ENCODE data around the gene UBE2E1.
A peak's percentile ranks its signal among the peaks of the same experiment; 100 is the strongest.
"Not testable (repeated sequence)": the region's sequence is repeated elsewhere in the genome, so short reads cannot be mapped to it uniquely, and the experiment has no call there.

The UBE2E1 gene

DNA sequence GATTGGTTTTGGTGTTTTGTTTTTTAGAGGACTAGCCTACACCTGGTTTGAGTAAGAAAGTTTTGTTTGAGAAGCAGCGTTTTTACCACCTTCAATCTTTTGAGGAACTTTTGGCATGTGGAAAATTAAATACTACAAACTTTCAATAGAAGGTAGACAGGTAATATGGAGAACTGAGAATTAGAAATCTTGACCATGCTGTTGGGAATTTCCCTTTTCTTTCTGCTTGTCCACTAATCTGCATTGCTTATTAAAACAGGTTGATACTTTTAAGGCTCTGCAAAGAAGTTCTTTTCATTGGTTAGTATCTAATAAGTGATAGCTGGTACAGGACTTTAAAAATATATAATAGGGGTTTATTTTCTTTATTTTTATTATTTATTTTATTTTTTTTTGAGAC is 31.9 kb downstream of the UBE2E1 start:
- TF ChIP-seq, protein P1, sequence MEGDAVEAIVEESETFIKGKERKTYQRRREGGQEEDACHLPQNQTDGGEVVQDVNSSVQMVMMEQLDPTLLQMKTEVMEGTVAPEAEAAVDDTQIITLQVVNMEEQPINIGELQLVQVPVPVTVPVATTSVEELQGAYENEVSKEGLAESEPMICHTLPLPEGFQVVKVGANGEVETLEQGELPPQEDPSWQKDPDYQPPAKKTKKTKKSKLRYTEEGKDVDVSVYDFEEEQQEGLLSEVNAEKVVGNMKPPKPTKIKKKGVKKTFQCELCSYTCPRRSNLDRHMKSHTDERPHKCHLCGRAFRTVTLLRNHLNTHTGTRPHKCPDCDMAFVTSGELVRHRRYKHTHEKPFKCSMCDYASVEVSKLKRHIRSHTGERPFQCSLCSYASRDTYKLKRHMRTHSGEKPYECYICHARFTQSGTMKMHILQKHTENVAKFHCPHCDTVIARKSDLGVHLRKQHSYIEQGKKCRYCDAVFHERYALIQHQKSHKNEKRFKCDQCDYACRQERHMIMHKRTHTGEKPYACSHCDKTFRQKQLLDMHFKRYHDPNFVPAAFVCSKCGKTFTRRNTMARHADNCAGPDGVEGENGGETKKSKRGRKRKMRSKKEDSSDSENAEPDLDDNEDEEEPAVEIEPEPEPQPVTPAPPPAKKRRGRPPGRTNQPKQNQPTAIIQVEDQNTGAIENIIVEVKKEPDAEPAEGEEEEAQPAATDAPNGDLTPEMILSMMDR (IDR thresholded peaks at IDR 0.05; ENCODE audit: low read depth, low read length), result no peak

DNA sequence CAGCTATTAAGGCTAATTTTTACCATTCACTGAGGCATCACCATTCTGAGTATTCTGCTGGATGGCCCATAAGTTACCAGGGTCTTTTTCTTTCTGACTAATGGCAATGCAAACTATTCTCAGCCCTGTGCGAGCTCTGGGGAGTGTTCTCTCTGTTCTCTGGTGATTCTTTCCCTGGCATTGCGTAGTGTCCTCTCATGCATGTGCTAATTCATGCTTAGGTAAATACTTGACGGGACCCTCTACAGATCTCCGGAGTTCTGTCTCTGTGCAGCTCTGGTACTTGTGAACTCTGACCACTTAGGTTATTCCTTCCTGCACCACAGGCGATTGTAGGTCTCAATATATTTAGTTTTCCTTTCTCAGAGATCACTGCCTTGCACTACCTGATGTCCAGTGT is 34.8 kb downstream of the UBE2E1 start:
- DNase-seq (ENCODE audit: low read depth in 2 of 2), result no peak
- TF ChIP-seq, protein P1 (IDR thresholded peaks at IDR 0.05; ENCODE audit: low read depth, low read length), result no peak
- no peak overlapping the region for H3K4me3 ChIP-seq (replicated peaks in 1 of 2; ENCODE audit: low read depth in 2 of 2, low read length in 2 of 2)

More for the DNA sequence above, 31.9 kb downstream of the UBE2E1 start:
- no peak for DNase-seq (ENCODE audit: low read depth in 2 of 2)
- H3K4me3 ChIP-seq (replicated peaks in 1 of 2; ENCODE audit: low read depth in 2 of 2, low read length in 2 of 2), result no peak overlapping the region

DNA sequence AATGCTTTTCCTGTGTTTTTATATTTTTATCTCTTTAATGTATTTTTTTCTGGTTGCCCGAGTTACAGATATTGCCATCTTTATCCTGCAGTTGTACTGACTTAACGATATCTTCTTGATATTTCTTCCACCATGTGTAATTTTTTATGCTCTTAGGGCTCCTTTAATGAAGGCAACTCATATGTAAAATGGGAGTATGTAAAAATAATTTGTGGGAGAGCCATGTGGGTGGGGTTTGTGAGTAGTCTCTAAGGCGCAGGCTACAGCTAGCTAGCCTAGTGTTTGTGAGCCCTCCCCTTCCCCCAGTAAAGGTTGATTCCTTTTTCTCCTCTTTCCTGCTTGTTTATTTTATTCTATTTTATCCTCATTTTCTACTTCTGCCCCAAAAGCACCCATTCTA is 38.1 kb downstream of the UBE2E1 start:
- DNase-seq (ENCODE audit: low read depth in 2 of 2), result no peak
- TF ChIP-seq, protein P1 (IDR thresholded peaks at IDR 0.05; ENCODE audit: low read depth, low read length), result no peak
- no peak overlapping the region for H3K4me3 ChIP-seq (replicated peaks in 1 of 2; ENCODE audit: low read depth in 2 of 2, low read length in 2 of 2)

DNA sequence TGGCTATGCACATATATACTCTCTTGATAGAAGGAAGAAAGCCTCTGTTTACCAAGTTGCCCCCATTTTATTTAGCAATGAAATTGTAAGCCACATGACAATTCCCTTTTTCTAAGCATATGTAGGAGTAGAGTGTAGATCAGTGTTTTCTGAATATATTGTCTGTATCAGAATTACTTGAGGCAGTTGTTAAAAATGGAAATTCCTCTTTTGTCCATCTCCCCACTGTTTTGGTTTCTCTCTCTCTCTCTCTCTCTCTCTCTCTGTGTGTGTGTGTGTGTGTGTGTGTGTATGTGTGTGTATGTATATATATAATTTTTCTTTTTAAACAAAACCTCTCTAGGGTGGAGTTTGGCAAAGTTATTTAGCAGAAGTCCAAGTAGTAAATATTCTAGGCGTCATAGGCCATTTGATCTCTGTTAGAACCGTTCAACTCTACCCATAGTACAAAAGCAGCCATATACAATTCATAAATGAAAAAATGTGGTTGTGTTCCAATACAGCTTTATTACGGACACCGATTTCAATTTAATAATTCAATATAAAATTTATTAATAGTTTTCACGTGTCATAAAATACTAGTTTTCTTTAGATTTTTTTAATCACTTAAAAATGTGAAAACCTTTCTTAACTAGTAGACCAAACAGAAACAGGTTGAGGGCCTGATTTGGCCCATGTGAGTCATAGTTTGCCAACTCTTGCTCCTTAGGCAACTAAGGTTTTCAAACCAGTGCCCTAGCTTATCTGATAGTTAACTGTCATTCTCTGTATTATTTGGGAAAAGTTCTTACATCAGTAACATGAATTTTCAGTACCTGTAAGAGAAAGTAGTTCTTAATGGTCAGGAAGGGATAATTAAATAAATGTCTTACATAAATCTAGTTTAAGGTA is 39.8 kb downstream of the UBE2E1 start:
- DNase-seq (ENCODE audit: low read depth in 2 of 2), result no peak
- TF ChIP-seq, protein P1 (IDR thresholded peaks at IDR 0.05; ENCODE audit: low read depth, low read length), result no peak
- no peak overlapping the region for H3K4me3 ChIP-seq (replicated peaks in 1 of 2; ENCODE audit: low read depth in 2 of 2, low read length in 2 of 2)

DNA sequence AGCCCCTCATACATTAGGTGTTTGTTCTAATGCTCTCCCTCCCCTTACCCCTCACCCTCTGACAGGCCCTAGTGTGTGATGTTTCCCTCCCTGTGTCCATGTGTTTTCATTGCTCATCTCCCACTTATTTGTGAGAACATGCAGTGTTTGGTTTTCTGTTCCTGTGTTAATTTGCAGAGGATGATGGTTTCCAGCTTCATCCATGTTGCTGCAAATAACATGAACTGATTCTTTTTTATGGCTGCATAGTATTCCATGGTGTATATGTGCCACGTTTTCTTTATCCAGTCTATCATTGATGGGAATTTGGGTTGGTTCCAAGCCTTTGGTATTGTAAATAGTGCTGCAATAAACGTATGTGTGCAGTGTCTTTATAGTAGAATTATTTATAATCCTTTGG is 43.7 kb downstream of the UBE2E1 start:
- not testable (repeated sequence) for H3K4me3 ChIP-seq (replicated peaks in 1 of 2; ENCODE audit: low read depth in 2 of 2, low read length in 2 of 2); DNase-seq (ENCODE audit: low read depth in 2 of 2)

DNA sequence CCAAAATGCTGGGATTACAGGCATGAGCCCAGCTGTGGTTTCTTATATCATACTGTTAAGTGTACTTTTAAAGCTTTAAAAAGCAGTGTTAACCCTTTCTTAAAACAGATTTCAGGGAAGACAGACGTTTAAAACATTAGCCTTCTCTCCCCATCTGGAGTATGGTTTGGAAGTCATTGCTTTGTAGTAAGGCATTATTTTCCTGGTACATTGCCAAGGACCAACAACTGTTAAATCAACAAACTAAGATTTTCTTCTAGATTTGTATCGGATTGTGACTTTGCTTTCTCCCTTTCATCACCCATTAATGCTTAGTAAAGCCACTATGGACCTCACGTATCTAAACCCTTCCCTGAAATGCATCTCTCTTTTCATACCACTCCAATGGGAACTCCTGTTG is 50.5 kb downstream of the UBE2E1 start:
- TF ChIP-seq, protein P1 (IDR thresholded peaks at IDR 0.05; ENCODE audit: low read depth, low read length), result no peak
- DNase-seq (ENCODE audit: low read depth in 2 of 2), result peak in 1 of 2 donors; percentile 41
- no peak overlapping the region for H3K4me3 ChIP-seq (replicated peaks in 1 of 2; ENCODE audit: low read depth in 2 of 2, low read length in 2 of 2)

DNA sequence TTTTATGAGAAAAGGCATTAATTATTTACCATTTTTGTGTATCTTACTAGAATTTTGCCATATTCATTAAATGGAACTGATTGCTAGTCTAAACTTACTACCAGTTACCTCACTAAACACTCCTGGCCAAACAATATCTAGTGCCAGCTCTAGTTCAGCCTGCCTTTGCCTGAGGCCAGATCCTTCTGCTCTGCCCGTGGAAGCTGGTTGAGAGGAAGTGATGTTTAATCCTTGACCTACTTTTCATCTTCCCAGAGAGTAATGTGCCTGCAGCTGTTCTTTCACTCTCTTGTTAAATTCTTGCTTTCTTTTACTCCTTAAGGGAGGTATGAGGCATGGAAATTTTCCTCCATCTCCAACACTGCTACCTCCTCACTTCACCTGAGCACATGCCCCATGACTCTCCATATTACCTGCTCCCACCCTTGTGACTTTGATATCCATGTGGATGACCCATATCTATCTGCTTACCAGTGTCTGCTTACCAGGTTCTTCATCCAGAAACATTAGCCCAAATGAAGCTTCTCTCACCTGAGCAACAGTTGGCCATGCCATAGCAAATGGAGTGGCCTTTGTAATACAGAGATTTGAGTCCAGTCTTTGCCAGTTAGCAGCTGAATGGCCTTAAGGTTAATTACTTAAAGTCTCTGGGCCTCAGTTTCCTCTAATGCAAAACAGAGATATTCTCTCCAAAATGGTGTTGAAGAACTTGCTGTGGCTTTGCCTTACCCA is 53.4 kb downstream of the UBE2E1 start:
- TF ChIP-seq, protein P1 (IDR thresholded peaks at IDR 0.05; ENCODE audit: low read depth, low read length), result no peak
- peak; percentile 28 to 52 for DNase-seq (ENCODE audit: low read depth in 2 of 2)
- H3K4me3 ChIP-seq (replicated peaks in 1 of 2; ENCODE audit: low read depth in 2 of 2, low read length in 2 of 2), result no peak overlapping the region

Measured in cardiac fibroblast (primary cell).